Keratinocyte (primary cell): Measurements from ENCODE around the gene FTCD.

ENCODE experiments used
- CTCF ChIP-seq, 3 experiments: IDR thresholded peaks in 1 of 3; conservative IDR thresholded peaks in 1 of 3; optimal IDR thresholded peaks in 1 of 3; 2 replicates in 2 of 3; 3 replicates in 1 of 3; pipeline versions ENCODE3 to v1.5.1; 2011; ENCODE audit warnings: low read length in 3 of 3, mild to moderate bottlenecking in 3 of 3, moderate library complexity in 2 of 3, control low read depth in 1 of 3, inconsistent platforms in 1 of 3; ENCODE audit not compliant: insufficient read depth in 2 of 3; ENCODE audit errors: extremely low read depth in 1 of 3
- EZH2 ChIP-seq: IDR thresholded peaks from one replicate; pipeline ENCODE4 v1.6.1; 2012; ENCODE audit warnings: inconsistent platforms, mild to moderate bottlenecking, low read length, moderate library complexity

- TF ChIP-seq CTCF (optimal IDR thresholded peaks at IDR 0.05 in 1 of 3, IDR thresholded peaks at IDR 0.05 in 1 of 3, conservative IDR thresholded peaks at IDR 0.05 in 1 of 3; ENCODE audit: extremely low read depth in 1 of 3, insufficient read depth in 2 of 3, low read length in 3 of 3): no peak
- no peak for TF ChIP-seq EZH2
Measured at GRCh38 chr21:46157396-46157986, 2.1 kb upstream of the FTCD start.
